T-helper 2 cell treated with Interferon-gamma antibody and Interleukin-4, amounts not matched to agents 5 μg/mL and 100 μg/mL, for 36 hours (primary cell): Measurements from ENCODE around the gene OR4B1.
"Not testable (repeated sequence)": the region's sequence is repeated elsewhere in the genome, so short reads cannot be mapped to it uniquely, and the experiment has no call there.

Experiments
- DNase-seq: peaks from one replicate; pipeline ENCODE4 v3.0.0; 2021; ENCODE audit warnings: low spot score
- H3K27ac Mint-ChIP-seq: one replicate; pipeline ENCODE4 v1.8.0; 2021; ENCODE audit warnings: mild to moderate bottlenecking, mixed read lengths
- H3K27me3 Mint-ChIP-seq: one replicate; pipeline ENCODE4 v1.8.0; 2021; ENCODE audit warnings: low read depth, mixed read lengths
- H3K36me3 Mint-ChIP-seq: one replicate; pipeline ENCODE4 v1.8.0; 2021; ENCODE audit warnings: low read depth, mixed read lengths
- H3K4me1 Mint-ChIP-seq: one replicate; pipeline ENCODE4 v1.8.0; 2021; ENCODE audit warnings: low read depth, mixed read lengths
- H3K4me3 Mint-ChIP-seq: one replicate; pipeline ENCODE4 v1.8.0; 2022; ENCODE audit warnings: mild to moderate bottlenecking, moderate library complexity, mixed read lengths
- H3K9me3 Mint-ChIP-seq: one replicate; pipeline ENCODE4 v1.8.0; 2021; ENCODE audit warnings: mixed read lengths

OR4B1 gene, protein sequence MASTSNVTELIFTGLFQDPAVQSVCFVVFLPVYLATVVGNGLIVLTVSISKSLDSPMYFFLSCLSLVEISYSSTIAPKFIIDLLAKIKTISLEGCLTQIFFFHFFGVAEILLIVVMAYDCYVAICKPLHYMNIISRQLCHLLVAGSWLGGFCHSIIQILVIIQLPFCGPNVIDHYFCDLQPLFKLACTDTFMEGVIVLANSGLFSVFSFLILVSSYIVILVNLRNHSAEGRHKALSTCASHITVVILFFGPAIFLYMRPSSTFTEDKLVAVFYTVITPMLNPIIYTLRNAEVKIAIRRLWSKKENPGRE

DNA sequence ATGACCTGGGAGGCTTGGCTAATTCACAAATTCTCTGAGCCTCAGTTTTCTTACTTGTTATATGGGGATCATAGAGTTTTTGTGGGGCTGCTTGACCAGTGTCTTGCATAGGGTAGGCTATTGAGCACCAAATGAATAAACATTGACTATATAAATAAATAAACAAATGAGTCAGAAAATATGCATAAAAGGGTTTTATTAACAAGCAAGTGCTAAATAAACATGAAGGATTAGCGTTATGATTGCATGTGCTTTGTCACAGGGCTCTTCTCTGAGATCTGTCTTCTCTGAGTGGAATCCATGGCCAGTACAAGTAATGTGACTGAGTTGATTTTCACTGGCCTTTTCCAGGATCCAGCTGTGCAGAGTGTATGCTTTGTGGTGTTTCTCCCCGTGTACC, at the start of gene OR4B1:
Gene OR4B1, plus strand, starts transcription at position 301 of the 400 bp plus-strand sequence. Its CDS starts 0 bp downstream, at position 301.
- no peak within 1 kb of the TSS for H3K27ac Mint-ChIP-seq
- H3K4me1 Mint-ChIP-seq = peaks cover 1% of the 10 kb centered on the region
- no peak within 1 kb of the TSS for H3K4me3 Mint-ChIP-seq
- no peaks in the 10 kb centered on the region for H3K36me3 Mint-ChIP-seq
- no peaks in the 10 kb centered on the region for H3K9me3 Mint-ChIP-seq
- no peak for DNase-seq
- no peaks in the 10 kb centered on the region for H3K27me3 Mint-ChIP-seq

DNA sequence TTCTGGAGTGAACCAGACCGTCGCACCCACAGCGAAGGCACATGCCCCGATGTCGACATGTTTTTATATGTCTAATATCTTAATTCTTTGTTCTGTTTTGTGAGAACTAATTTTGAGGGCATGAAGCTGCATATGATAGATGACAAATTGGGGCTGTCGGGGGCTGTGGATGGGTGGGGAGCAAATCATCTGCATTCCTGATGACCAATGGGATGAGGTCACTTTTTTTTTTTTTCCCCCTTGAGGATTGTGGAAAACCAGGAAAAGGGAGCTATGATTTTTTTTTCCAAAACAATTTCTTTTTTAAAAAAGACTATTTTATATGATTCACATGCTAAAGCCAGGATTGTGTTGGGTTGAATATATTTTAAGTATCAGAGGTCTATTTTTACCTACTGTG, 49.2 kb upstream of the OR4B1 start:
- Mint-ChIP-seq H3K27me3 (no peaks in the 10 kb centered on the region), H3K9me3 (no peaks in the 10 kb centered on the region), H3K4me1 (peaks cover 8% of the 10 kb centered on the region), H3K36me3 (peaks cover 58% of the 10 kb centered on the region), H3K4me3 (no peak overlapping the region), H3K27ac (no peak overlapping the region)
- DNase-seq = no peak

DNA sequence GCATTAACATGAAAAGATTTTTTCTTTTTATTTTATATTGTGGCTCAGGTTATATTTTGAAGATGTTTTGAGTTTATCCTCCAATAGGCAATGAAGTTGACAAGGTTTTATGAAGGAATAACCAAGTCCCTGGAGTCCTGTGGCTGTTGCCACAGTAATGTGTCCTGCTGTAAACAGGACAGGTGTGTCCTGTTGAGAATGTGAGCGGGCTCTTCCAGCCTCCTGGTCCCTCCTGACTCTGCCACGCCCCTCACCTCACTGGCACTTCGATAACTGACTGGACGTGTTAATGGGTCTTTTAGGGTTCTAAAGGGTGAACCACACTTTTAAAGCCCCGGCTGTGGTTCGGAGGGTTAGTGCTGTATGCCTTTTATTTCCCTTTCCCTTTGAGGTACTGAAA, 47.8 kb upstream of the OR4B1 start:
- no peaks in the 10 kb centered on the region for H3K27me3 Mint-ChIP-seq

DNA sequence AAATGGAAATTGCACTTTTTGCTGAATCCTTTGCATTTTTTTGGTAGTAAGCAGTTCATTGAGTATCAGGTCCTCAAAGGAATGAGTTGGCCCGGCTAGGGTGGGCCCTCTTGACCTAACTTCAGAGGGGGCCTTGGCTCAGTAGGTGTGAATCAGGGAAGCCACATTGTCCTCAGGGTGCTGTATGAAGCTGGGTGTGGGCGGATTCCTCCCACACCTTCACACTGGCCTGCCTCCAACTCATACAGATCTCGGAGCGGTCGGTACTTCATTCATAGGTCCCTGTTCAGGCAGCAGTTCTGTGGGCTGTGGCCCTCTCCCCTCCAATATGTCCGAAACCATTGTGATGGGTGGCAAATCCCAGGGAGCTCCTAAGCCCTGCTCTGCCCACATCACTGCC, 47.4 kb upstream of the OR4B1 start:
- Mint-ChIP-seq H3K27ac (no peak overlapping the region), H3K27me3 (no peaks in the 10 kb centered on the region), H3K4me3 (no peak overlapping the region), H3K36me3 (peaks cover 42% of the 10 kb centered on the region), H3K4me1 (peaks cover 8% of the 10 kb centered on the region), H3K9me3 (no peaks in the 10 kb centered on the region)
- no peak for DNase-seq

More for the DNA sequence above, 47.8 kb upstream of the OR4B1 start:
- H3K36me3 Mint-ChIP-seq = peaks cover 46% of the 10 kb centered on the region
- H3K4me3 Mint-ChIP-seq = no peak overlapping the region
- H3K9me3 Mint-ChIP-seq = no peaks in the 10 kb centered on the region
- no peak overlapping the region for H3K27ac Mint-ChIP-seq
- no peak for DNase-seq
- peaks cover 8% of the 10 kb centered on the region for H3K4me1 Mint-ChIP-seq

DNA sequence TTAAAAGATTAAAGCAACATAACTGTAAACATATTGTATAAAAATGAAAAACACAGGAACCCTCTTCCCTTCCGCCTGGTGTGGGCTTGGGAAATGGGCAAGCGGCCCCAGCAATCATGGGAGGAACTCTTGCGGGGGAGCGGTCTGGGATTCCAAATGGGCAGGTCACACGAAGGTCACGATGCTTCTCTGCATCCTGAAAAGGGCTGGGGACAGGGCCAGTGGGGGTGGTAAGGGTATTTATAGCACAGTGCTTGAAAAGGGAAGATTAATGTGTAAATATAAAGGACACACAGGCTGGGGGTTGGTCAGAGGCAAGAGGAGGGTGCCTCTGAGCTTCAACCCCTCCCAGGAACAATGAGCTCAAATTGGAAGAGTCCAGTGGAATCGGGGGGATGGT, 46.9 kb upstream of the OR4B1 start:
- no peak overlapping the region for H3K4me3 Mint-ChIP-seq
- peaks cover 8% of the 10 kb centered on the region for H3K4me1 Mint-ChIP-seq
- DNase-seq = no peak
- H3K36me3 Mint-ChIP-seq = peaks cover 41% of the 10 kb centered on the region
- H3K9me3 Mint-ChIP-seq = no peaks in the 10 kb centered on the region
- H3K27ac Mint-ChIP-seq = no peak overlapping the region
- no peaks in the 10 kb centered on the region for H3K27me3 Mint-ChIP-seq

DNA sequence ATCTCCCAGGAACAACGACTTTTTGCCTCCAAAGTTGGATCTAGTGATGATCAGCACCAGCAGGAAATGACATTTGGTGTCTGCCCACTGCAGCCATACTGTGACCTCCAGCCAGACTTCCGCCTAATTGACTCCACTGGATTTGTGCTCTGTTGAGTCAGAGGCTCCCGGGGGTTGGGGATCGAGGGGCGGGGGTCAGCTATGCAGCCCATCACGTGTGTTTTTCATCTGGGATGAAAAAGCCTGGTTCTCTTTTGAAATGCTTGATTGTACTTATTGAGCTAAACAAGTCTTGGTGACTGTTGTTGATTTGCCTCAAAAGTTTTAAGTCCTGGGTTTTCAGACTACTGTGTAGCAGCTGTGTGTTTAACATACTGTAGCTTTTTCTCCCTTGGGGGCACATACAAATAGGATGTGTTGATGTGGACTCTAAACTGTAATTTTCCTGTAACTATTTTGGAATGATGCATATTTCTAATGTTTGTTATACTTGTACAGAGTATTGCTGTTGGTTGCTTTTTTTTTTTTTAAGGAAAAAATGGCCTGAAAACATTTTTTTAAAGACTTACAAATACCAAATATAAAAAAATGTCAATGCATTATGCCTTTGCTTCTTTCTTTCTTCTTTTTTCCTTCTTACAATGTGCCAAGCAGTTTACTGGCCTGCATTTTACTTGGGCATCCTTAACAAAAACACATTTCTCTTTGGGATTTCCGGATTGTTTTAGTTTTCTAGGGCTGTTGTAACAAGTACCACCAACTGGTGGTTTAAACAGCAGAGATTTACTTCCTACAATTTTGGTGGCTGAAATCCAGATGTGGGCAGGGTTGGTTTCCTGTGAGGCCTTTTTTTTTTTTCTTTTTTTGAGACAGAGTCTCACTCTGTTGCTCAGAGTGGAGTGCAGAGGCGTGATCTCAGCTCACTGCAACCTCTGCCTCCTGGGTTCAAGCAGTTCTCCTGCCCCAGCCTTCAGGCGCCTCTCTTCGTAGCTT, 46.1 kb upstream of the OR4B1 start:
- no peaks in the 10 kb centered on the region for H3K27me3 Mint-ChIP-seq
- H3K36me3 Mint-ChIP-seq = peaks cover 33% of the 10 kb centered on the region
- no peak overlapping the region for H3K27ac Mint-ChIP-seq
- H3K9me3 Mint-ChIP-seq = no peaks in the 10 kb centered on the region
- no peak overlapping the region for H3K4me3 Mint-ChIP-seq
- no peak for DNase-seq
- peaks cover 11% of the 10 kb centered on the region for H3K4me1 Mint-ChIP-seq

DNA sequence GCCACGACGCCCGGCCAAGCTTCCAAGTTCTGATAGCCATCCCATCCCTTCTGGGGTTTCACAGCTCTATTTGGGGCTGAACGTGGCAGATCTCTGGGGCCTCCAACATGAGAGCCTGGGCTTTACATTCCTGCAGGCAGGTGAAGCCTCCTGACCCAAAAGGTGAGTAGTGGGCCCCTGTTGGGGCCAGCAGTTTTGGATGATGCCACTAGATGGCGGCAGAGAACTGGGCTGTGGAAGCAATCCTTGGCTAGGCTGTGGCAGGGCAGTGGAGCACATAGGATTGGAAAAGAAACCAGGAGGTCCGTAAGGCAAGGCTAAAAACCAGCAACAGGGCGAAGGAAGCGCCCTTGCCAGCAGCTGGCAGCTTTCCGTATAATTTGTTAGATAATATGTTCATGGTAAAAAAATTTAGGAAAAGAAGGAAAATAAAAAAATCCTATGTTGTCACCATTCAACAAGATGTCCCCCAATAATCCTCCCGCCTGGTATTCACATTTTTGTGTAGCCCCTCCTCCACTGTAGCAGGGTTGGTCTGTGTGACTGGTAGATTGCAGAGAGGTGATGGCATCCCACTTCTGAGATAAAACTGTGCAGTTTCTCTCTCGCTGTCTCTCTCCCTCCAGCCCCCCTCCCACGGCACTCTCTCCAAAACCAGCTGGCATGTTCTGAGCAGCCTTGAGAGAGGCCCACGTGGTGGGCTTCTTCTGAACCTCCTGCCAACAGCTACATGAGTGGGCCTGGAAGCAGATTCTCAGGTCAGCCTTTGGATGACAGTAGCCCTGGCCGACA, 43.6 kb upstream of the OR4B1 start:
- Mint-ChIP-seq H3K36me3 (peaks cover 12% of the 10 kb centered on the region), H3K4me1 (peaks cover 11% of the 10 kb centered on the region), H3K9me3 (no peaks in the 10 kb centered on the region), H3K27me3 (no peaks in the 10 kb centered on the region), H3K27ac (no peak overlapping the region), H3K4me3 (no peak overlapping the region)
- DNase-seq = peak; percentile 28

DNA sequence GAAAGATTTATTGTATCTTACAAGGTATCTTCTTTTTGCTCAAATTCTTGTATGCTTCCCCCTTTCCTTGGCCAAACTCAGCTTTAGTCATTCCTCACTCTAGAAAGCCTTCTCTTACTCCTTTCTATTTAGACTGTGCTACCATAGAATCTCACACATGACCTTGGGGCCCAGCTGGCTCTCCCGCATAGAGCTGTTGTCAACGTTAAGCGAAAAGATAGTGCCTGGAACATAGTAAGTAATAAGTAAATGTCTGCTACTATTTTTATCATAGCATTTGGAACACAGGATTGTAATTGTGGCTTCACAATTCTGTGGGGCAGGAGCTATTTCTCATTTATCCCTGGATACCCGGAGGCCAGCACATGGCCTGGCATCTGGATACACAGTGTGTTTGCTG, 38.9 kb upstream of the OR4B1 start:
- H3K9me3 Mint-ChIP-seq = no peaks in the 10 kb centered on the region
- no peak for DNase-seq
- H3K4me1 Mint-ChIP-seq = peaks cover 3% of the 10 kb centered on the region
- no peaks in the 10 kb centered on the region for H3K36me3 Mint-ChIP-seq
- H3K27ac Mint-ChIP-seq = no peak overlapping the region
- no peak overlapping the region for H3K4me3 Mint-ChIP-seq
- no peaks in the 10 kb centered on the region for H3K27me3 Mint-ChIP-seq

DNA sequence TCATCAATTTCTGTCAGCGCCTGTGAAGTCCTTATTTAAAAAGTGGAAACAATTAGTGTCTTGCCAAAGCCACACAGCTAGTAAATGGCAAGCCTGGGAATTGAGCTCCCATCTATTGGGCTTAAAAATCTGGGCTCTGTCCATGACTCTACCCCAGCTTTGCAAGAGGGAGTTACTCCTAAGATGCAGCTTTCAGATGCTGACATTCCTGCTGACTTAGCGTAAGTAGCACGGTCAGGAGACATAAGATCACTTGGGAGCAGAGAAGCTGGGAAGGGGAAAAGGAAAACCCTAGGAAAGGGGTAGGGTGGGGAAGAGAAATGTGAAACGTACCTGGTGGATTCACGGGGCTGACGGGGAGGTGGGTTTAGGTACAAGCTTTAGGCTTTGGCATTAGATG, 36.0 kb upstream of the OR4B1 start:
- Mint-ChIP-seq H3K4me1 (no peaks in the 10 kb centered on the region), H3K36me3 (no peaks in the 10 kb centered on the region), H3K4me3 (no peak overlapping the region), H3K27ac (no peak overlapping the region), H3K27me3 (no peaks in the 10 kb centered on the region), H3K9me3 (no peaks in the 10 kb centered on the region)
- DNase-seq = no peak

DNA sequence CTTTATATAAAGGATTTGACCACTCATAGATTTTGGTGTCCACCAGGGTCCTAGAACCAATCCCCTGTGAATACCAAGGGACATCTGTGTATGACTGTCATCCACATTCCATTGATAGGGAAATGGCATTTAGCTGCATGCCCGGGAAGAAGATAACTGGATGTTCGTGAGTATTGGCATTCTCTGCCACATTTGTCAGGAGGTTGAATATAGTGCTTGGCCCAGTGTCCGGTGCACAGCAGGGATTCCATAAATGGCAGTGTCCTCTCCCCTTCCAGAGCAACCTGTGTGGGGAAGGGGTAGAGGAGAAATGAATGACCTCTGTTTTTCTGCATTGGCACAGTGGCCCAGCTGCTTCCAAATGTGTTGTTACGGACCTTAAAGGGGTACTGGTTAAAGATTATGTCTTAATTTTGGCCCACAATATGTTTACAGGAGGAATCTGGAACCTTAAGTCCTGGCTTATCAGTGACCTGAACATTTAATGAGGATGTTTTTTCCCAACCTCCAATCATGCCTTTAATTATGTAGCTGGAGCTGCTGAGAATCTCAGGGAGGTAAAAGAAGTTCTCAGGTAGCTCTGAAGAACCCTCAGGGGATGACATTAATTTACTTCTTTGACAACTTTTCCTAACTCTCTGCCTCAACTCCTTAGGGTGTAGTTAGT, 33.6 kb upstream of the OR4B1 start:
- Mint-ChIP-seq H3K9me3 (peaks cover under 1% of the 10 kb centered on the region), H3K4me1 (no peaks in the 10 kb centered on the region), H3K27ac (no peak overlapping the region), H3K4me3 (no peak overlapping the region), H3K36me3 (no peaks in the 10 kb centered on the region), H3K27me3 (no peaks in the 10 kb centered on the region)
- DNase-seq = no peak

DNA sequence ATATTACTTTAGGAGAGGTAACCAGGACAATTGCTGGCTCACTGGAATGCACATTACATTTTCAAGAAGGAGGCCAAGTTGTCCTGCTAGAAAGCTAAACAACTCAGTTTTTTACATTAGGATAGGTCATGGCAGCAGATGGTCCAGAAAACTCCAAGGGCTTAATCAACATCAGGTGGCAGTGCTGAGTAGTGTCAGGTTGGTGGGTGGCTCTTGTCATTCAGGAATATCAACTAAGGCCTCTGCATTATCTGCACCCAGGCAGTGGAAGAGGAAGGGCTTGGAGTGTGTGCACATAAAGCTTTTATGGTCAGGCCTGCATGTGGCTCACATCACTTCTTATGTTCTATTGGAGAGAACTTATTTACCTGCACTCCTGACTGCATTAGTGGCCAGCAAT, 32.2 kb upstream of the OR4B1 start:
- Mint-ChIP-seq H3K9me3 (peaks cover 13% of the 10 kb centered on the region), H3K4me3 (no peak overlapping the region), H3K27me3 (peaks cover 6% of the 10 kb centered on the region), H3K36me3 (no peaks in the 10 kb centered on the region), H3K4me1 (peaks cover 1% of the 10 kb centered on the region), H3K27ac (no peak overlapping the region)
- no peak for DNase-seq

DNA sequence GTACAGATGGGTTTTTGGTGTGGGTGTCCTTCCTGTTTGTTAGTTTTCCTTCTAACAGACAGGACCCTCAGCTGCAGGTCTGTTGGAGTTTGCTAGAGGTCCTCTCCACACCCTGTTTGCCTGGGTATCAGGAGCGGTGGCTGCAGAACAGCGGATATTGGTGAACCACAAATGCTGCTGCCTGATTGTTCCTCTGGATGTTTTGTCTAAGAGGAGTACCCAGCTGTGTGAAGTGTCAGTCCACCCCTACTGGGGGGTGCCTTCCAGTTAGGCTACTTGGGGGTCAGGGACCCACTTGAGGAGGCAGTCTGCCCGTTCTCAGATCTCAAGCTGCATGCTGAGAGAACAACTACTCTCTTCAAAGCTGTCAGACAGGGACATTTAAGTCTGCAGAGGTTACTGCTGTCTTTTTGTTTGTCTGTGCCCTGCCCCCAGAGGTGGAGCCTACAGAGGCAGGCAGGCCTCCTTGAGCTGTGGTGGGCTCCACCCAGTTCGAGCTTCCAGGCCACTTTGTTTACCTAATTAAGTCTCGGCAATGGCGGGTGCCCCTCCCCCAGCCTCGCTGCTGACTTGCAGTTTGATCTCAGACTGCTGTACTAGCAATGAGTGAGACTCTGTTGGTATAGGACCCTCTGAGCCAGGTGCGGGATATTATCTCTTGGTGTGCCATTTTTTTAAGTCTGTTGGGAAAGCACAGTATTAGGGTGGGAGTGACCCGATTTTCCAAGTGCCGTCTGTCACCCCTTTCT, 25.5 kb upstream of the OR4B1 start:
- H3K27me3 Mint-ChIP-seq, H3K36me3 Mint-ChIP-seq, DNase-seq: not testable (repeated sequence)
- H3K4me1 Mint-ChIP-seq = peaks cover 19% of the 10 kb centered on the region
- H3K9me3 Mint-ChIP-seq = peaks cover 50% of the 10 kb centered on the region
- H3K4me3 Mint-ChIP-seq = peak overlapping the region; percentile 77
- peak overlapping the region; percentile 77 for H3K27ac Mint-ChIP-seq

DNA sequence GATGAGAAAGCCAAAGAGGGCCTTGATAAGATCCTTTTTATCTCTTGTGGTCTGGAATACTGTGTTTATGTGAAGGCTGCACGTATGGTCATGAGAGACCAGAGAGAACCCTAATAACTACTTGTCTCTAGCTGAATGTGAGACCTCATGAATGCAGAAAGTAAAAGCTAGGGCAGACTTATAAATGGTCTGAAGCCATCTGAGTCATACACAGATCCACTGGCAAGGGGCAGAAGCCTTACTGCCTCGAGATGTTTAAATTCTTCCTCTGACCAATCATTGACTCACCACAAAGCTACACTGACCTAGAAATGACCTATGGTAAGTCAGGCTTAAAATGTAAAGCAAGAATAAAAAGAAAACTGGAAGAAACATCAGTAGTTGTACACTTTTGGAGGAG, 22.7 kb upstream of the OR4B1 start:
- Mint-ChIP-seq H3K27ac (no peak overlapping the region), H3K4me1 (peaks cover 19% of the 10 kb centered on the region), H3K27me3 (peaks cover 3% of the 10 kb centered on the region), H3K4me3 (no peak overlapping the region), H3K36me3 (peaks cover 10% of the 10 kb centered on the region), H3K9me3 (peaks cover 56% of the 10 kb centered on the region)
- no peak for DNase-seq
